ENCODE results near the gene ABHD14A. TPM values are rescaled to one million over a fixed set of nuclear protein-coding genes. Genes with fewer than 3 reads are reported as not detected.

Gene ABHD14A
- total RNA-seq, 1 donor from 2014 or later = 17.8 TPM

GRCh38 chr3:51942603-51943450 lies 32.0 kb upstream of the ABHD14A start:
- Histone ChIP-seq H3K36me3 (peaks cover 22% of the 10 kb centered on the region), H3K27ac (peak overlapping the region; percentile 98), H3K9me3 (no peaks in the 10 kb centered on the region), H3K4me1 (peaks cover 29% of the 10 kb centered on the region), H3K4me3 (peak overlapping the region; percentile 91), H3K27me3 (ENCODE audit: low read depth) (no peaks in the 10 kb centered on the region)
- ATAC-seq (peak; percentile 73 to 79), DNase-seq (peak; percentile 73)
- TF ChIP-seq, protein P1, sequence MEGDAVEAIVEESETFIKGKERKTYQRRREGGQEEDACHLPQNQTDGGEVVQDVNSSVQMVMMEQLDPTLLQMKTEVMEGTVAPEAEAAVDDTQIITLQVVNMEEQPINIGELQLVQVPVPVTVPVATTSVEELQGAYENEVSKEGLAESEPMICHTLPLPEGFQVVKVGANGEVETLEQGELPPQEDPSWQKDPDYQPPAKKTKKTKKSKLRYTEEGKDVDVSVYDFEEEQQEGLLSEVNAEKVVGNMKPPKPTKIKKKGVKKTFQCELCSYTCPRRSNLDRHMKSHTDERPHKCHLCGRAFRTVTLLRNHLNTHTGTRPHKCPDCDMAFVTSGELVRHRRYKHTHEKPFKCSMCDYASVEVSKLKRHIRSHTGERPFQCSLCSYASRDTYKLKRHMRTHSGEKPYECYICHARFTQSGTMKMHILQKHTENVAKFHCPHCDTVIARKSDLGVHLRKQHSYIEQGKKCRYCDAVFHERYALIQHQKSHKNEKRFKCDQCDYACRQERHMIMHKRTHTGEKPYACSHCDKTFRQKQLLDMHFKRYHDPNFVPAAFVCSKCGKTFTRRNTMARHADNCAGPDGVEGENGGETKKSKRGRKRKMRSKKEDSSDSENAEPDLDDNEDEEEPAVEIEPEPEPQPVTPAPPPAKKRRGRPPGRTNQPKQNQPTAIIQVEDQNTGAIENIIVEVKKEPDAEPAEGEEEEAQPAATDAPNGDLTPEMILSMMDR (IDR thresholded peaks at IDR 0.05) = no peak
- intact Hi-C loops (cut with DNase I) = no loop called here

DNA sequence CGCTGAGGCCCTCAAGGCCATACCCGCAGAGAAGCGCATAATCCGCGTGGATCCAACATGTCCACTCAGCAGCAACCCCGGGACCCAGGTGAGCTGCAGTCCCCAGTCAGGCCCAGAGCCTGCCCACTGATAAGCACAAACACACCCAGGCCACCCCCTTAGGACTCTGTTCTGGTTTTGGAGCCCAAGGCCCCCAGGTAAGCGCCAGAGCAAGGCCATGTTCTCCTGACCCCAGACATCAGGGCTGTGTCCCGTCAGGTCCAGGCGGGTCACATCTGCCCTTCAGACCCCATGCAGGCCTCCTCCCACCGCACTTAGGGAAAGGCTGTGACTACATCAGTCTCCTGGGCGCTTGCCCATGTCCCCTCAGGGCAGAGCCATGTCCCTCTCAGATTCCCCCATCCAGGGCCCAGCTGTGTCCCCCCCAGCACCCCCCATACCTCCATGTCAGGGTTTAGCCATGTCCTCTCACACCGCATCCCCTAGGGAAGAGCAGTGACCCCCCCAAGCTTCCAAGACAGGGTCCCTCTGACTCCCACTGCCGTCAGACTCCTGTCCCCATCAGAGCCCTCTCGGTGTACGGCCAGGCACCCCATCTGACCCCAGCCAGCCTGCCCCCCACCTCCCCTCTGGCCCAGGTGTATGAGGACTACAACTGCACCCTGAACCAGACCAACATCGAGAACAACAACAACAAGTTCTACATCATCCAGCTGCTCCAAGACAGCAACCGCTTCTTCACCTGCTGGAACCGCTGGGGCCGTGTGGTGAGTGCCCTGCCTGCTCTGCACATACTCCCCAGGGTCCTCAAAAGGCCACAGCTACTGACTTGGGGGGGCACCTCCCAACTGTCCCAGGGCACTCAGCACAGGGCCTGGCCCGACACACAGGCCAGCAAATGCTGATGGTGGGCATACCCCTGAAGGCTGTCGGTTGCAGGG lies 31.1 kb upstream of the ABHD14A start:
- Histone ChIP-seq H3K36me3 (peaks cover 20% of the 10 kb centered on the region), H3K27me3 (ENCODE audit: low read depth) (no peaks in the 10 kb centered on the region), H3K27ac (peak overlapping the region; percentile 98), H3K4me3 (peak overlapping the region; percentile 91), H3K9me3 (no peaks in the 10 kb centered on the region), H3K4me1 (peaks cover 29% of the 10 kb centered on the region)
- ATAC-seq = no peak
- TF ChIP-seq, protein P1 (IDR thresholded peaks at IDR 0.05) = no peak
- intact Hi-C loops (cut with DNase I) = no loop called here
- DNase-seq = no peak

- ATAC-seq (no peak), DNase-seq (no peak)
- TF ChIP-seq, protein P1 (IDR thresholded peaks at IDR 0.05) = no peak
- H3K4me1 ChIP-seq = peaks cover 29% of the 10 kb centered on the region
- H3K4me3 ChIP-seq = no peak overlapping the region
- intact Hi-C loops (cut with DNase I) = no loop called here
- H3K36me3 ChIP-seq = peaks cover 22% of the 10 kb centered on the region
- no peaks in the 10 kb centered on the region for H3K27me3 ChIP-seq (ENCODE audit: low read depth)
- no peak overlapping the region for H3K27ac ChIP-seq
- no peaks in the 10 kb centered on the region for H3K9me3 ChIP-seq
Measured at GRCh38 chr3:51944451-51945021, 30.3 kb upstream of the ABHD14A start.

DNA sequence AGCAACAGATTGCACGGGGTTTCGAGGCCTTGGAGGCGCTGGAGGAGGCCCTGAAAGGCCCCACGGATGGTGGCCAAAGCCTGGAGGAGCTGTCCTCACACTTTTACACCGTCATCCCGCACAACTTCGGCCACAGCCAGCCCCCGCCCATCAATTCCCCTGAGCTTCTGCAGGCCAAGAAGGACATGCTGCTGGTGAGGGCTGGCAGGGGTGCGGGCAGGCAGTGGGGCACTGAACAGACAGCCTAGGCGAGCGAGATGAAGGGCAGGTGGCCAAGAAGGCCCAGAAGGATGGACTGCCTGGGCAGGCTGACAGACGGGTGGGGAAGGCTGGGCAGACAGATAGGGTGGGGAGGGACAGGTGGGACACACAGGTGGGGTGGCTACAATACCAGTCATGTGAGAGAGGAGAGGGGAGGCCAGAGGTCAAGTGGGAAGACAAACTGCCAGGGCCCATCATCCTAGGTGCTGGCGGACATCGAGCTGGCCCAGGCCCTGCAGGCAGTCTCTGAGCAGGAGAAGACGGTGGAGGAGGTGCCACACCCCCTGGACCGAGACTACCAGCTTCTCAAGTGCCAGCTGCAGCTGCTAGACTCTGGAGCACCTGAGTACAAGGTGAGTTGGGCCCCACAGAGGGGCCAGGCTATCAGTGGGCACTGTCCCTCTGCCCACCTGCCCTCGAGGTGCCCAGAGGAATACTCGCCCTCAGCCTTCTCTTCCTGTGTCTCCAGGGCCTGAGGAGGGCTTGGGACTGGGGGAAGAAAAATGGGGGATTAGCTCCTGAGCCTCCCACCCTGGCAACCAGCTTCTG lies 29.6 kb upstream of the ABHD14A start:
- Histone ChIP-seq H3K27ac (no peak overlapping the region), H3K4me3 (no peak overlapping the region), H3K9me3 (no peaks in the 10 kb centered on the region), H3K4me1 (peaks cover 23% of the 10 kb centered on the region), H3K27me3 (ENCODE audit: low read depth) (no peaks in the 10 kb centered on the region), H3K36me3 (peaks cover 22% of the 10 kb centered on the region)
- TF ChIP-seq, protein P1 (IDR thresholded peaks at IDR 0.05) = no peak
- intact Hi-C loops (cut with DNase I) = no loop called here
- ATAC-seq (no peak), DNase-seq (no peak)

Measured in lower lobe of right lung (tissue), 2 donors.